Loucy (cell line): Measurements from ENCODE around the gene OR6C70.

Source experiments
- EZH2phosphoT487 ChIP-seq: fragments of 200-600 bp; IDR thresholded peaks from 2 replicates; pipeline ENCODE4 v1.6.1; 2018; ENCODE audit warnings: antibody characterized with exemption, mild to moderate bottlenecking, moderate library complexity, borderline replicate concordance
- TF ChIP-seq, protein P1 (sequence below): fragments of 200-600 bp; sonication (generic); conservative IDR thresholded peaks from 2 replicates; pipeline ENCODE4 v1.5.1; 2014; ENCODE audit warnings: mild to moderate bottlenecking, antibody characterized with exemption, low read length

DNA sequence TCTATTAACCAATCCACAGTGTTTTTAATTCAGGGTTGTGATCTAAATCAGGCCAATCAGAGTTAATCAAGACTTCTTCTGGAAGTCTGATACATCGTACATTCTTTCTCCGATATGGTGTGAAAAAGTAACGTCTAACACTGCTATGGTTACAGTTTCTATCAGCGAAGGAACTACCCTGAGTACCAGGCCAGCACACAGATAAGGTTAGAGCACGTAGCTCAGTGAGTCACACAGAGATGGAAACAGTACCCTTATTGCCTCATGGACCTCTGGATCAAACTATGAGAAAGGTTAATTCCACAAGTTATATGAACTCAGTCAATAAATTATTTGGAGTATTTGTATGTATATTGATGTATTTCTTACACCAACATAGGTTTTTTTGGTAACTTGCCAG is 25.6 kb upstream of the OR6C70 start:
- TF ChIP-seq, protein P1, sequence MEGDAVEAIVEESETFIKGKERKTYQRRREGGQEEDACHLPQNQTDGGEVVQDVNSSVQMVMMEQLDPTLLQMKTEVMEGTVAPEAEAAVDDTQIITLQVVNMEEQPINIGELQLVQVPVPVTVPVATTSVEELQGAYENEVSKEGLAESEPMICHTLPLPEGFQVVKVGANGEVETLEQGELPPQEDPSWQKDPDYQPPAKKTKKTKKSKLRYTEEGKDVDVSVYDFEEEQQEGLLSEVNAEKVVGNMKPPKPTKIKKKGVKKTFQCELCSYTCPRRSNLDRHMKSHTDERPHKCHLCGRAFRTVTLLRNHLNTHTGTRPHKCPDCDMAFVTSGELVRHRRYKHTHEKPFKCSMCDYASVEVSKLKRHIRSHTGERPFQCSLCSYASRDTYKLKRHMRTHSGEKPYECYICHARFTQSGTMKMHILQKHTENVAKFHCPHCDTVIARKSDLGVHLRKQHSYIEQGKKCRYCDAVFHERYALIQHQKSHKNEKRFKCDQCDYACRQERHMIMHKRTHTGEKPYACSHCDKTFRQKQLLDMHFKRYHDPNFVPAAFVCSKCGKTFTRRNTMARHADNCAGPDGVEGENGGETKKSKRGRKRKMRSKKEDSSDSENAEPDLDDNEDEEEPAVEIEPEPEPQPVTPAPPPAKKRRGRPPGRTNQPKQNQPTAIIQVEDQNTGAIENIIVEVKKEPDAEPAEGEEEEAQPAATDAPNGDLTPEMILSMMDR = no peak
- no peak for TF ChIP-seq EZH2phosphoT487
